Tibial nerve (tissue), 4 donors: ENCODE measurements around the gene OSBPL6.

Source experiments
- CTCF ChIP-seq, 5 experiments: fragments of 200-600 bp in 3 of 5; fragments of 450-650 bp in 2 of 5; sonication (generic) in 3 of 5; IDR thresholded peaks; one replicate each; pipeline ENCODE4 v1.5.1; 2016 to 2019; ENCODE audit warnings: antibody characterized with exemption in 5 of 5, mild to moderate bottlenecking in 3 of 5, moderate library complexity in 2 of 5
- EP300 ChIP-seq, 2 donors: sonication (generic); formaldehyde crosslinking; IDR thresholded peaks; one replicate each; pipeline ENCODE4 v1.6.1; 2017; ENCODE audit warnings: antibody characterized with exemption in 2 of 2, mild to moderate bottlenecking in 1 of 2
- POLR2A ChIP-seq, 2 donors: fragments of 450-650 bp; IDR thresholded peaks; one replicate each; pipeline ENCODE4 v1.6.1; 2017; ENCODE audit warnings: antibody characterized with exemption in 2 of 2, mild to moderate bottlenecking in 2 of 2, moderate library complexity in 2 of 2

- TF ChIP-seq CTCF (IDR thresholded peaks at IDR 0.05) (no peak), POLR2A (IDR thresholded peaks at IDR 0.05) (no peak), EP300 (IDR thresholded peaks at IDR 0.05) (no peak)
Observed at GRCh38 chr2:178191511-178191910, 2.8 kb upstream of the OSBPL6 start.
